Lower leg skin (tissue), 3 donors: ENCODE data around the gene ITPKB.

ENCODE experiments used
- CTCF ChIP-seq, 3 donors: fragments of 450-650 bp; IDR thresholded peaks; one replicate each; pipeline ENCODE4 v1.5.1; 2016; ENCODE audit warnings: antibody characterized with exemption in 3 of 3, mild to moderate bottlenecking in 3 of 3, moderate library complexity in 2 of 3
- POLR2A ChIP-seq, 2 donors: fragments of 450-650 bp; IDR thresholded peaks; one replicate each; pipeline ENCODE4 v1.6.1; 2016 to 2017; ENCODE audit warnings: antibody characterized with exemption in 2 of 2, mild to moderate bottlenecking in 1 of 2, moderate library complexity in 1 of 2

GRCh38 chr1:226671277-226671676 lies 67.8 kb downstream of the ITPKB start:
- no peak for TF ChIP-seq CTCF (IDR thresholded peaks at IDR 0.05)
- TF ChIP-seq POLR2A (IDR thresholded peaks at IDR 0.05): no peak
